GM21447 (cell line): Measurements from ENCODE around the gene ARMH3.
"Not testable (repeated sequence)": the region's sequence is repeated elsewhere in the genome, so short reads cannot be mapped to it uniquely, and the experiment has no call there.

Source experiments
- ATAC-seq: cut with Tn5 transposase; IDR thresholded peaks from one replicate; pipeline ENCODE4 v1.9.1; 2021; ENCODE audit not compliant: unreplicated experiment

ARMH3 gene

GRCh38 chr10:101987136-101987535, 68.8 kb downstream of the ARMH3 start:
- no peak for ATAC-seq

- ATAC-seq: no peak
Measured at GRCh38 chr10:101986624-101986971, 69.4 kb downstream of the ARMH3 start.

GRCh38 chr10:101980677-101981076, 75.3 kb downstream of the ARMH3 start:
- ATAC-seq: not testable (repeated sequence)

- no peak for ATAC-seq
Measured at GRCh38 chr10:101974091-101974971, 81.6 kb downstream of the ARMH3 start.

GRCh38 chr10:101972761-101973160, 83.2 kb downstream of the ARMH3 start:
- no peak for ATAC-seq

- no peak for ATAC-seq
Measured at GRCh38 chr10:101969412-101969922, 86.5 kb downstream of the ARMH3 start.

GRCh38 chr10:101968940-101969321, 87.0 kb downstream of the ARMH3 start:
- no peak for ATAC-seq

- no peak for ATAC-seq
Measured at GRCh38 chr10:101968286-101968939, 87.6 kb downstream of the ARMH3 start.

GRCh38 chr10:101967713-101968112, 88.3 kb downstream of the ARMH3 start:
- ATAC-seq: no peak

- no peak for ATAC-seq
Measured at GRCh38 chr10:101967119-101967518, 88.9 kb downstream of the ARMH3 start.

GRCh38 chr10:101965075-101965765, 90.8 kb downstream of the ARMH3 start:
- no peak for ATAC-seq

GRCh38 chr10:101961591-101962498, 94.1 kb downstream of the ARMH3 start:
- no peak for ATAC-seq

- ATAC-seq: no peak
Measured at GRCh38 chr10:101960879-101961395, 95.0 kb downstream of the ARMH3 start.

GRCh38 chr10:101959346-101959916, 96.5 kb downstream of the ARMH3 start:
- ATAC-seq: no peak

- ATAC-seq: no peak
Measured at GRCh38 chr10:101958691-101959090, 97.3 kb downstream of the ARMH3 start.

- ATAC-seq: no peak
Measured at GRCh38 chr10:101956898-101957297, 99.1 kb downstream of the ARMH3 start.

- ATAC-seq: no peak
Measured at GRCh38 chr10:101956117-101956516, 99.9 kb downstream of the ARMH3 start.

GRCh38 chr10:101952191-101952590, 103.8 kb downstream of the ARMH3 start:
- no peak for ATAC-seq

- ATAC-seq: no peak
Measured at GRCh38 chr10:101950213-101950612, 105.8 kb downstream of the ARMH3 start.

GRCh38 chr10:101941871-101942270, 114.1 kb downstream of the ARMH3 start:
- ATAC-seq: no peak
